Activated naive CD4-positive, alpha-beta T cell treated with anti-CD3 and anti-CD28 coated beads, Interleukin-2, amount 50 U/mL, for 24 hours (primary cell): ENCODE measurements around the gene HAO1.
"Not testable (repeated sequence)": the region's sequence is repeated elsewhere in the genome, so short reads cannot be mapped to it uniquely, and the experiment has no call there.

Experiments used
- H3K27ac Mint-ChIP-seq: one replicate; pipeline ENCODE4 v1.8.0; 2021; ENCODE audit warnings: mild to moderate bottlenecking, mixed read lengths
- H3K27me3 Mint-ChIP-seq: one replicate; pipeline ENCODE4 v1.8.0; 2021; ENCODE audit warnings: mixed read lengths
- H3K36me3 Mint-ChIP-seq: one replicate; pipeline ENCODE4 v1.8.0; 2021; ENCODE audit warnings: mixed read lengths
- H3K4me1 Mint-ChIP-seq: one replicate; pipeline ENCODE4 v1.8.0; 2021; ENCODE audit warnings: mixed read lengths
- H3K4me3 Mint-ChIP-seq: one replicate; pipeline ENCODE4 v1.8.0; 2021; ENCODE audit warnings: mild to moderate bottlenecking, mixed read lengths
- H3K9me3 Mint-ChIP-seq: one replicate; pipeline ENCODE4 v1.8.0; 2021; ENCODE audit warnings: mixed read lengths

The HAO1 gene

GRCh38 chr20:7940341-7940740, at the start of gene HAO1:
Gene HAO1, minus strand, starts transcription at chr20:7940458. Its CDS starts 36 bp downstream, at chr20:7940422.
- H3K9me3 Mint-ChIP-seq, result no peaks in the 10 kb centered on the region
- no peak within 1 kb of the TSS for H3K27ac Mint-ChIP-seq
- no peaks in the 10 kb centered on the region for H3K36me3 Mint-ChIP-seq
- no peaks in the 10 kb centered on the region for H3K4me1 Mint-ChIP-seq
- H3K27me3 Mint-ChIP-seq, result peaks cover 13% of the 10 kb centered on the region
- no peak within 1 kb of the TSS for H3K4me3 Mint-ChIP-seq

GRCh38 chr20:7989379-7989778, 49.1 kb upstream of the HAO1 start:
- peaks cover 21% of the 10 kb centered on the region for H3K36me3 Mint-ChIP-seq
- no peak overlapping the region for H3K27ac Mint-ChIP-seq
- H3K4me3 Mint-ChIP-seq, result no peak overlapping the region
- peaks cover 7% of the 10 kb centered on the region for H3K9me3 Mint-ChIP-seq
- H3K27me3 Mint-ChIP-seq, result no peaks in the 10 kb centered on the region
- no peaks in the 10 kb centered on the region for H3K4me1 Mint-ChIP-seq

DNA sequence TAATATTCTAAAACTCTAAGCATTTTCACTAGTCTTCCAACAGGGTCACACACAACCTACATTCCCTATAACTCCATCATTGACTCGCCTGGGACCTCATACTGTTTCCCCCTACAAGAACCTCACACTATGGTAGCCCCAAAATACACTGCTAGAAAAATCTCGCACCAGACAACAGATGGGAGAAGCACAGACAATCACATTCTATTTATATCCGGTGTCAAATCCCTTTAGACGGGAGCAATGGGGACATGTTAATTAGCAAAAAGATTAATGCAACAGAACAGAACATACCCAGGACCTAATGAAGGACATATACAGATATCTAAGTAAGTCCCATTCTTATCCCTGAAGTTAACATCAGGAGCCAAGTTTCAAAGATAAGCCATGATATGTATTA, 45.7 kb upstream of the HAO1 start:
- Mint-ChIP-seq H3K36me3 (peaks cover 15% of the 10 kb centered on the region), H3K27me3 (no peaks in the 10 kb centered on the region), H3K27ac (no peak overlapping the region), H3K4me3 (no peak overlapping the region), H3K9me3 (no peaks in the 10 kb centered on the region), H3K4me1 (peaks cover 5% of the 10 kb centered on the region)

- no peaks in the 10 kb centered on the region for H3K9me3 Mint-ChIP-seq
- no peaks in the 10 kb centered on the region for H3K27me3 Mint-ChIP-seq
- H3K4me3 Mint-ChIP-seq, result no peak overlapping the region
- peaks cover 13% of the 10 kb centered on the region for H3K4me1 Mint-ChIP-seq
- peaks cover 17% of the 10 kb centered on the region for H3K36me3 Mint-ChIP-seq
- no peak overlapping the region for H3K27ac Mint-ChIP-seq
Observed at GRCh38 chr20:7984192-7984591, 43.9 kb upstream of the HAO1 start.

DNA sequence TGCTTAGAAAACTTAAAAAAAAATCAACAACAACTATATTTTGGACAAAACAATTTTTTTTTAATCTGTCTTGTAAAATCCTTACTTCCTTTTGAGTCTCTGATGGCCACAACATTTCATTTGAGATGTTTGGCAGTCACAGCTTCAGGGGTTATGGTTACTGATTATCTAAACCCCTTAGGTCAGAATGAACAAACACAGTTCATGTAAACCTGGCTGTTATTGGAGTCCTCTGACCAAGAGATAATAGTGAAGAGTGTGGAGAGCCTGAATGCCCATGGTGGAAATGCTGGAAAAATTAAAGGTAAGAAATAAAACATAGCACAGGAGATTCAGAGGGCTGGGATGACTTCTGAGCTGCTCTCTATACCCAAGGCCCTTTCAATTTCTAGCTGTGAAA, 41.1 kb upstream of the HAO1 start:
- H3K9me3 Mint-ChIP-seq, result no peaks in the 10 kb centered on the region
- H3K27ac Mint-ChIP-seq, result no peak overlapping the region
- H3K4me1 Mint-ChIP-seq, result peaks cover 13% of the 10 kb centered on the region
- H3K36me3 Mint-ChIP-seq, result peaks cover 16% of the 10 kb centered on the region
- H3K4me3 Mint-ChIP-seq, result no peak overlapping the region
- H3K27me3 Mint-ChIP-seq, result no peaks in the 10 kb centered on the region

- no peak overlapping the region for H3K27ac Mint-ChIP-seq
Observed at GRCh38 chr20:7980332-7981046, 40.2 kb upstream of the HAO1 start.

GRCh38 chr20:7977709-7978108, 37.5 kb upstream of the HAO1 start:
- H3K4me3 Mint-ChIP-seq, result no peak overlapping the region
- H3K27ac Mint-ChIP-seq, result no peak overlapping the region
- H3K9me3 Mint-ChIP-seq, result no peaks in the 10 kb centered on the region
- no peaks in the 10 kb centered on the region for H3K27me3 Mint-ChIP-seq
- peaks cover 8% of the 10 kb centered on the region for H3K36me3 Mint-ChIP-seq
- H3K4me1 Mint-ChIP-seq, result peaks cover 13% of the 10 kb centered on the region

More at GRCh38 chr20:7980332-7981046, 40.2 kb upstream of the HAO1 start:
- Mint-ChIP-seq H3K27me3 (no peaks in the 10 kb centered on the region), H3K4me1 (peaks cover 13% of the 10 kb centered on the region), H3K36me3 (peaks cover 13% of the 10 kb centered on the region), H3K4me3 (no peak overlapping the region), H3K9me3 (no peaks in the 10 kb centered on the region)

- H3K4me3 Mint-ChIP-seq, result no peak overlapping the region
- no peaks in the 10 kb centered on the region for H3K27me3 Mint-ChIP-seq
- peaks cover 4% of the 10 kb centered on the region for H3K36me3 Mint-ChIP-seq
- H3K9me3 Mint-ChIP-seq, result no peaks in the 10 kb centered on the region
- H3K27ac Mint-ChIP-seq, result no peak overlapping the region
- peaks cover 8% of the 10 kb centered on the region for H3K4me1 Mint-ChIP-seq
Observed at GRCh38 chr20:7975851-7976414, 35.7 kb upstream of the HAO1 start.

DNA sequence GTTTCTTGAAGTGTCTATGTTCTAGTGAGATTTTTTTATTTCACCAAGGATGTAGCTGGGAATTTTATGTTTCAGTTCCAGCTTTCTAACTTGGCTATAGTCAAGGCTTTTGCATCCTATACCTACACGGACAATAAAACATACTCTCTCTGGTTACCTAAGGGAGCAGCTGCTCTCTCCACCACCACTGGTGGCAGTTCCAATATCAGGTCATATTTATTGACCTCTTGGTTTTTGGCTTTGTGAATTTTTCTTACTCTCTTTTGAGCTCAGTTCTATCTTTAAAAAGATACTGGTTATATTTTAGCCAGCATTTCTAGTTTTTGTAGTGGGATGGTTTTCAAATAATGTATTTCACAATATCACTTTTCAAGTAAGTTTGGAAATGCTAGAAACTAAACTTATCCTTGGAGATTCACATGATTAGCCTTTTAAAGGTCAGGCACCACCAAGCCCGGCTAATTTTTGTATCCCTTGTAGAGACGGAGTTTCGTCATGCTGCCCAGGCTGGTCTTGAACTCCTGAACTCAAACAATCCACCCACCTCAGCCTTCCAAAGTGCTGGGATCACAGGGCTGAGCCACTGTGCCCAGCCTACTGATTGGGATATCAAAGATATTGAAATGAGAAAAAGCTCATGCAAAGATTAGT, 34.7 kb upstream of the HAO1 start:
- Mint-ChIP-seq H3K36me3 (peaks cover 2% of the 10 kb centered on the region), H3K4me3 (no peak overlapping the region), H3K27me3 (no peaks in the 10 kb centered on the region)

DNA sequence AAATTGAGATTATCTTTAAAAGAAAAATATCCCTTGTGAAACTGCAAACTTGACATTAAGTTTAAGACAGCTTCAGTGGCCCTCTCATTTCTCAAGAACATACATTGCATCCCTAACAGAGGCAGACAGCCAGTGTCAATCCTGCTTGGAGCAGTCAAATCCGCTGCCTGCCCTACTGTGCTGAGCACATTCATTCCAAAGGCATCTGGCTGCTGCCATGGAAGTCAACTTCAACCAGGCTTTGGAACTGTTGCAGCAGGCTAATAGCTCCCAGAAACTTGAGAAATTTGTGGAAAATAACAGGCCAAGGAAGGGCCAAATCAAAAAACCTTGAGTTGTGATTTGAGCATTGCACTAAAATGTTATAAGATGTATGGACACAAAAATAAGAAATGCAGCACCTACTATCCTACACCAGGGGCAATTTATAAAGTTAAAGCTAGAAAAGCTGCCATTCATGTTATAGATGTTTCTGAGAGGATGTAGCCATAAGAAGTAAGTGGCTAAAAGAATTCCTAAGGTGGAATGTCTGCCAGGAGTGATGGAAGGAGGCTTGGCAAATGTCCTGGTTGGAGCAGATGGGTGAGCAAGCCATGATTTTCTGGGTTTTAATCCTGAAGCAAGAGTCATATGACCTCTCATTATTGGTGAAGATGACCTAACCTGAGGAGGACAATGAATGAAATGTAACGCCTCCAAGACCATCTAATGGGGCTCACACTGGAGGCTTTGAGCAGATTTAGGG, 31.4 kb upstream of the HAO1 start:
- no peak overlapping the region for H3K27ac Mint-ChIP-seq
- peaks cover 3% of the 10 kb centered on the region for H3K27me3 Mint-ChIP-seq
- H3K4me1 Mint-ChIP-seq, result no peaks in the 10 kb centered on the region
- H3K4me3 Mint-ChIP-seq, result no peak overlapping the region
- H3K36me3 Mint-ChIP-seq, result no peaks in the 10 kb centered on the region
- no peaks in the 10 kb centered on the region for H3K9me3 Mint-ChIP-seq

More for the DNA sequence above, 34.7 kb upstream of the HAO1 start:
- no peak overlapping the region for H3K27ac Mint-ChIP-seq
- H3K9me3 Mint-ChIP-seq, result no peaks in the 10 kb centered on the region
- no peaks in the 10 kb centered on the region for H3K4me1 Mint-ChIP-seq

DNA sequence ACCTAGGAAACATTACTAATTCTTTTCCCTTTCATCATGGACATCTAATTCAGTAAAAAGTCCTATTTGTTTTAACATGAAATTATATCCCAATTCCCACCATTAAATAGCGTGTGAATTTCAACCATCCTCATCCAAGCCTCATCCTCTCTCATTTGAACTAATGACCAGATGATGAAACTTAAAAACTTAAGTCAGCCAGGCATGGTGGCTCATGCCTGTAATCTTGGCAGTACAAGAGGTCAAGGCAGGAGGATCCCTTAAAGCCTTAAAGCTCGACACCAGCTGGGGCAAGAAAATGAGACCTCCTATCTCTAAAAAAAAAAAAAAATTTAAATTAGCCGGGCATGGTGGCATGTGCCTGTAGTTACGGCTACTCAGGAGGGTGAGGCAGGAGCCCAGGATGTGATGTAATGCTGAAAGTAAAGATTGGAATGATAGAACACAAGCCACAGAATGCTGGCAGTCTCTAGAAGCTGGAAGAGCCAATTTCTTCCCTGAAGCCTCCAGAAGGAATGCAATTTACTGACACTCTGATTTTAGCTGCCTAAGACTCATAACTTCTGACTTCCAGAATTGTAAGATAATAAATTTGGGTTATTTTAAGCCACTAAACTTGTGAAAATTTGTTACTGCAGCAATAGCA, 27.1 kb upstream of the HAO1 start:
- H3K36me3 Mint-ChIP-seq, result no peaks in the 10 kb centered on the region
- no peaks in the 10 kb centered on the region for H3K4me1 Mint-ChIP-seq
- no peaks in the 10 kb centered on the region for H3K9me3 Mint-ChIP-seq
- no peak overlapping the region for H3K4me3 Mint-ChIP-seq
- no peak overlapping the region for H3K27ac Mint-ChIP-seq
- H3K27me3 Mint-ChIP-seq, result peaks cover 4% of the 10 kb centered on the region

DNA sequence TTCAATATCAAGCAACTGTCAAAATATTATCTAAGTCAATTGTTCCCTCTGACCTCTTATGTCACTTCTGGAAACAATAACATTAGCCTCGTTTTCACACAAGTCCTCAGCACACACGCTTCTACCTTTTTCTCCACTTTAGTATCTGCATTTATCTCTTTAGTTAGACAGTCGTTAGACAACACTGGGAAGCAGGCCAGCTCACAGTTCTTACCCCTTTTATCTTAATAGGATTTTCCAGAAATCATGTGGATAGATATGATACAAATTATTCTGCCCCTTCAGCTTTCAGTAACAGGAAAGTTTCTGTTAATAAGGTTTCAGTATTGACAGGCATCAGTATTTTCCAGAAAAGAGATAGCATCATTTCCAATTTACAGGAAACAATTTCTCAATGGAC, 25.9 kb upstream of the HAO1 start:
- no peak overlapping the region for H3K27ac Mint-ChIP-seq
- no peaks in the 10 kb centered on the region for H3K36me3 Mint-ChIP-seq
- no peak overlapping the region for H3K4me3 Mint-ChIP-seq
- peaks cover 5% of the 10 kb centered on the region for H3K27me3 Mint-ChIP-seq
- H3K9me3 Mint-ChIP-seq, result no peaks in the 10 kb centered on the region
- no peaks in the 10 kb centered on the region for H3K4me1 Mint-ChIP-seq

GRCh38 chr20:7959484-7959883, 19.2 kb upstream of the HAO1 start:
- no peak overlapping the region for H3K4me3 Mint-ChIP-seq
- H3K27me3 Mint-ChIP-seq, result peaks cover 8% of the 10 kb centered on the region
- no peak overlapping the region for H3K27ac Mint-ChIP-seq
- peaks cover 2% of the 10 kb centered on the region for H3K36me3 Mint-ChIP-seq
- H3K9me3 Mint-ChIP-seq, result peaks cover 14% of the 10 kb centered on the region
- no peaks in the 10 kb centered on the region for H3K4me1 Mint-ChIP-seq

DNA sequence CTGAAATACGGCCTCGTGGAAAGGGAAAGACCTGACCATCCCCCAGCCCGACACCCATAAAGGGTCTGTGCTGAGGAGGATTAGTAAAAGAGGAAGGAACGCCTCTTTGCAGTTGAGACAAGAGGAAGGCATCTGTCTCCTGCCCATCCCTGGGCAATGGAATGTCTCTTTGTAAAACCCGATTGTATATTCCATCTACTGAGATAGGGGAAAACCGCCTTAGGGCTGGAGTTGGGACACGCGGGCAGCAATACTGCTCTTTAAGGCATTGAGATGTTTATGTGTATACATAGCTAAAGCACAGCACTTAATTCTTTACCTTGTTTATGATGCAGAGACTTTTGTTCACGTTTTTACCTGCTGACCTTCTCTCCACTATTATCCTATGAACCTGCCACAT, 16.3 kb upstream of the HAO1 start:
- not testable (repeated sequence) for H3K4me3 Mint-ChIP-seq, H3K36me3 Mint-ChIP-seq, H3K27ac Mint-ChIP-seq, H3K4me1 Mint-ChIP-seq
- Mint-ChIP-seq H3K9me3 (peaks cover 19% of the 10 kb centered on the region), H3K27me3 (peaks cover 11% of the 10 kb centered on the region)

- Mint-ChIP-seq H3K27ac (no peak overlapping the region), H3K9me3 (peaks cover 17% of the 10 kb centered on the region), H3K4me3 (no peak overlapping the region), H3K27me3 (peaks cover 7% of the 10 kb centered on the region), H3K4me1 (no peaks in the 10 kb centered on the region), H3K36me3 (peaks cover 1% of the 10 kb centered on the region)
Observed at GRCh38 chr20:7950387-7950786, 10.1 kb upstream of the HAO1 start.
